ENCODE measurements around the gene ACSM2B.

DNA sequence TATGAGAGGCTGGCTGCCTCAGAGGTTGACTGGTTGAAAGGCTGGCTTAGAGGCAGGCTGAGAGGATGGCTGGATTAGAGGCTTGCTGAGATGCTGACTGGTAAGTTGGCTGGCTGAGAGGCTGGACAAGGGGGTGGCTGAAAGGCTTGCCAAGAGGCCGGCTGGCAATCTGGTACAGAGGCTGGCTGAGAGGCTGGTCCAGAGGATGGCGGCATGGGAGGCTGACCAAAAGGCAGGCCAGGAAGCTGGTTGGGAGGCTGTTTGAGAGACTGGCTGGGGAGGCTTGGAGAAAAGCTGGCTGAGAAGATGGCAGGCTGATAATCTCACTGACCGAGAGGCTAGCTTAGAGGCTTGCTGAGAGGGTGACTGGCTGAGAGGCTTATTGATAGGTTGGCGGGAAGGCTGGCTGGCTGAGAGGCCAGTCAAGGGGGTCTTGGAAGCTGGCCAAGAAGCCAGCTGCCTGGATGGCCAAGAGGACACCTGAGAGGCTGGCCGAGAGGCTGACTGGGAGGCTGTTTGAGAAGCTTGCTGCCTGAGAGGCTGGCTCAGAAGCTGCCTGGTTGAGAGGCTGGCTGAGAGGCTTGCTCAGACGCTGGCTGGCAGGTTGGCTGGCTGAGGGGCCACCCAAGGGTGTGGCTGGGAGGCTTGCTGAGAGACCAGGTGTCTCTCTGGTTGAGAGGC is 34.2 kb upstream of the ACSM2B start:
- TF ChIP-seq, protein P1, sequence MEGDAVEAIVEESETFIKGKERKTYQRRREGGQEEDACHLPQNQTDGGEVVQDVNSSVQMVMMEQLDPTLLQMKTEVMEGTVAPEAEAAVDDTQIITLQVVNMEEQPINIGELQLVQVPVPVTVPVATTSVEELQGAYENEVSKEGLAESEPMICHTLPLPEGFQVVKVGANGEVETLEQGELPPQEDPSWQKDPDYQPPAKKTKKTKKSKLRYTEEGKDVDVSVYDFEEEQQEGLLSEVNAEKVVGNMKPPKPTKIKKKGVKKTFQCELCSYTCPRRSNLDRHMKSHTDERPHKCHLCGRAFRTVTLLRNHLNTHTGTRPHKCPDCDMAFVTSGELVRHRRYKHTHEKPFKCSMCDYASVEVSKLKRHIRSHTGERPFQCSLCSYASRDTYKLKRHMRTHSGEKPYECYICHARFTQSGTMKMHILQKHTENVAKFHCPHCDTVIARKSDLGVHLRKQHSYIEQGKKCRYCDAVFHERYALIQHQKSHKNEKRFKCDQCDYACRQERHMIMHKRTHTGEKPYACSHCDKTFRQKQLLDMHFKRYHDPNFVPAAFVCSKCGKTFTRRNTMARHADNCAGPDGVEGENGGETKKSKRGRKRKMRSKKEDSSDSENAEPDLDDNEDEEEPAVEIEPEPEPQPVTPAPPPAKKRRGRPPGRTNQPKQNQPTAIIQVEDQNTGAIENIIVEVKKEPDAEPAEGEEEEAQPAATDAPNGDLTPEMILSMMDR (IDR thresholded peaks at IDR 0.05) = no peak
- no peak for TF ChIP-seq POLR2A (IDR thresholded peaks at IDR 0.05)
